ENCODE data around the gene HIPK4. TPM values are rescaled to one million over a fixed set of nuclear protein-coding genes. Genes with fewer than 3 reads are reported as not detected.

HIPK4 gene
- total and polyA plus RNA-seq, 2 of the 4 experiments (the other 2 are of a cell fraction): 0.12 to 0.18 TPM

DNA sequence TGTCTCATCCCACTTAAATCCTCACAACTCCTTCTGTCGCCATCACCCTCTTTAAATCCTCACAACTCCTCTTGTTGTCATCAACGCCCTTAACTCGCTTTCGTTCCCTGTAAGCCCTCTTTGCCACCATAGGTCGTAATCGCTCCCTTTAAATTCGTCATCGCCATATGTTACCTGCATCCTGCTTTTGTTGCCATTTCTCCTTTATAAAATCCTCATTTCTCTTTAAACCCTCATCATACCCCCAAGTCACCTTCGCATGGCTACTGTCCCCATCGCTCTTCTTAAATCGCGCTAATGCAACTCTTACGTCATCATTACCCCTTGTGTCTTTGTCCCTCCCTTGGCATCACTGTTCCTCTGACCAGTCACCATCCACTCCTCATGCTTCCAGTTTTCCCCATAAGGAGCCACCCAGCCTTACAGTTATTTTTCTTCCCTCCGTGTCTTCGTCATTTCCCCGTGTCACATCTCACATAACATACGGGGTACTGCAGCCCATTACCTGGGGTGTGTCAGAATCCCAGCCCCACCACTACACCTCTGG lies 40.9 kb downstream of the HIPK4 start:
- H3K79me1 ChIP-seq (ENCODE audit: low read depth in 1 of 2, low read length in 2 of 2): peaks cover 25 to 49% of the 10 kb centered on the region in 2 experiments
- peak overlapping the region; percentile 15; the same call in 1 of the 2 replicates for H2BK120ac ChIP-seq (ENCODE audit: low read depth, low read length)
- H3K9ac ChIP-seq (ENCODE audit: low read depth, low read length): peak overlapping the region; percentile 81
- peak overlapping the region; percentile 50 to 90; a peak in 3 of 4 replicates for H4K8ac ChIP-seq (ENCODE audit: low read depth in 2 of 2, low read length in 2 of 2)
- H4K91ac ChIP-seq (ENCODE audit: insufficient read depth, low read depth, low read length): 0 out of 2 replicates have a peak overlapping the region, but pooled peaks have one; percentile 12
- TSS peak; percentile 29 for BruUV-seq (replicated peaks)
- peak overlapping the region; percentile 78 for H3K56ac ChIP-seq (ENCODE audit: extremely low read depth, insufficient read depth, low read length)
- 0 out of 3 replicates have a peak overlapping the region, but pooled peaks have one; percentile 11 for H2BK15ac ChIP-seq (ENCODE audit: low read depth, low read length)
- H3K23ac ChIP-seq (ENCODE audit: low read depth, low read length): peak overlapping the region; percentile 91; the same call in 1 of the 2 replicates
- TF ChIP-seq CEBPB (IDR thresholded peaks at IDR 0.05; ENCODE audit: low read depth, low read length) (peak; percentile 88), MXI1 (IDR thresholded peaks at IDR 0.05; ENCODE audit: borderline replicate concordance, low read depth, low read length) (no peak)
- TF ChIP-seq, protein P1, sequence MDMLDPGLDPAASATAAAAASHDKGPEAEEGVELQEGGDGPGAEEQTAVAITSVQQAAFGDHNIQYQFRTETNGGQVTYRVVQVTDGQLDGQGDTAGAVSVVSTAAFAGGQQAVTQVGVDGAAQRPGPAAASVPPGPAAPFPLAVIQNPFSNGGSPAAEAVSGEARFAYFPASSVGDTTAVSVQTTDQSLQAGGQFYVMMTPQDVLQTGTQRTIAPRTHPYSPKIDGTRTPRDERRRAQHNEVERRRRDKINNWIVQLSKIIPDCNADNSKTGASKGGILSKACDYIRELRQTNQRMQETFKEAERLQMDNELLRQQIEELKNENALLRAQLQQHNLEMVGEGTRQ (IDR thresholded peaks at IDR 0.05; ENCODE audit: low read depth, low read length): no peak
- dilution Hi-C loops (cut with HindIII; ENCODE audit: low sequenced_read_pairs, unreplicated experiment): no loop called here
- in situ Hi-C loops (cut with MboI; ENCODE audit: low sequenced_read_pairs): no loop called here
- peak overlapping the region; percentile 43 for H4K5ac ChIP-seq (ENCODE audit: low read depth, low read length)
- peak overlapping the region; percentile 62 for H3K4me3 ChIP-seq (ENCODE audit: insufficient read depth, low read depth, low read length)
- intact Hi-C loops (cut with micrococcal nuclease): loop anchor here (2.0 to 5.0 kb wide), 3 partner anchors 72 to 248 kb away; partner anchors contain the start of gene SERTAD3
- peak overlapping the region; percentile 33 for H3K27ac ChIP-seq (ENCODE audit: insufficient read depth, low read length)
- peak overlapping the region; percentile 95 for H3K4me2 ChIP-seq (ENCODE audit: low read depth, low read length)
- H3K18ac ChIP-seq (ENCODE audit: low read depth, low read length): no peak overlapping the region
- H2AFZ ChIP-seq (replicated peaks; ENCODE audit: low read length, poor library complexity): peak overlapping the region; percentile 83
- peaks cover 10% of the 10 kb centered on the region for H3K9me1 ChIP-seq (ENCODE audit: insufficient read depth, low read length)
- ChIA-PET CTCF (interaction anchor here (0.5 kb wide), 1 partner anchor 175 kb away, joined by 4 read pairs; no protein-coding TSS in a partner anchor), POLR2A (ENCODE audit: unreplicated experiment) (no interaction called here)
- H4K20me1 ChIP-seq (ENCODE audit: insufficient read depth, low read length): no peaks in the 10 kb centered on the region
- peak overlapping the region; percentile 96 for H3K14ac ChIP-seq (replicated peaks; ENCODE audit: low read depth, low read length)
- no peak overlapping the region for H2BK20ac ChIP-seq (ENCODE audit: low read depth, low read length)
- DNase-seq (peak; percentile 52), ATAC-seq (ENCODE audit: low read depth) (peak; percentile 2)
- H2BK5ac ChIP-seq (ENCODE audit: low read depth, low read length, poor library complexity, severe bottlenecking): peak overlapping the region; percentile 57
- peak overlapping the region; percentile 86 for H2AK5ac ChIP-seq (ENCODE audit: low read depth, low read length)
- no peaks in the 10 kb centered on the region for H3K9me3 ChIP-seq (ENCODE audit: control insufficient read depth, insufficient read depth, low read length)
- peak overlapping the region; percentile 98 for H2AK9ac ChIP-seq (replicated peaks; ENCODE audit: low read depth, low read length, poor library complexity)
- H3K4ac ChIP-seq (ENCODE audit: low read depth, low read length): peak overlapping the region; percentile 83
- WGBS, 2 experiments (ENCODE audit: extremely low coverage in 2 of 2, insufficient read length in 1 of 2): 28% methylated on average over 16 of the region's 17 CpGs; no CpG with 5 or more reads in 1 of the 2 experiments
- H3K36me3 ChIP-seq (ENCODE audit: control insufficient read depth, insufficient read depth, low read length): peaks cover 4% of the 10 kb centered on the region; the same call in 1 of the 2 replicates
- H3K27me3 ChIP-seq (ENCODE audit: control insufficient read depth, insufficient read depth, low read length): no peaks in the 10 kb centered on the region
- peaks cover 4% of the 10 kb centered on the region; the same call in 1 of the 2 replicates for H3K4me1 ChIP-seq (ENCODE audit: control insufficient read depth, insufficient read depth, low read length)

Measured in IMR-90 (cell line).